Measurements from ENCODE around the gene NCOA3.

The NCOA3 gene

DNA sequence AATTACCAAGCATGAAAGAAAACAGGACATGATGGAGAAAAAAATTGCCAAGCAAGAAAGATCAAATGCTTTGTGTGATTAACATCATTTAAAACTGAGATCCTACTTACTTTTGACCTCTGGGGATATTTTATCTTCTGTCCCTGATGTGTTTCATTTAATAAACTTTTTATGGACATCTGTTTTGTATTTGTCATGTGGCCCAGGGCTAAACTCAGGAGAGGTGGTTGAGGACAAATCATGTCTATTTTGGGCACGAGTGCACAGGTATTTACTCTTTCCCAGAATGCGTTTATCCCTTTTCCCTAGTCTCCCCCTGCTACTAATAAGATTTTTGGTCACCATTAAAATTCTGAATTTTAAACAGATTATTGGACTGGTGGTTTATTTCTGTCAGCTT, 128.2 kb downstream of the NCOA3 start:
- Histone ChIP-seq H3K27ac (no peak overlapping the region), H3K4me3 (ENCODE audit: low read depth, low read length) (no peak overlapping the region), H3K36me3 (replicated peaks) (peaks cover 31% of the 10 kb centered on the region), H3K27me3 (replicated peaks) (no peaks in the 10 kb centered on the region)
- no peak for DNase-seq
- in situ Hi-C loops (cut with HindIII; ENCODE audit: low pct_ligation_motif_present, low sequenced_read_pairs) = no loop called here
- no peak for TF ChIP-seq CTCF (IDR thresholded peaks at IDR 0.05; ENCODE audit: low read depth, low read length, missing control alignments)

DNA sequence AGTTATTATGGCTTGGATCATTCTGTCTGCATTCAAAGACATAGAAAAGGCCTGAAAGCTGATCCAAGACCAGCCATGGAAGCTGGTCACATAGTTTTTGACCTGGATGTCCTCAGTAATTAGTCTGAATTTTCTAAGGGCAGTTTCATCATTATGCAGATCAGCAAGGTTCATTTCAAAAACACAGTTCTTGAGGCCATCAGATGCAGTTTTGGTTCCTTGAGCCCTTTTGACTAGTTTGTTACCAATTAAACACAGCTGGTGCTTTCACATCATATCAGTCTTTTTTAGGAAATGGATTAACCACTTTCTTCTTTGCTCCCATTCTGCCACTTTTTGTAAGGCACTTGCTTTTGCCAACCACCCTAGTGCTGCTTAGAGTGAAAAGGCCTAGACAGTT, 129.4 kb downstream of the NCOA3 start:
- no peak overlapping the region for H3K27ac ChIP-seq
- H3K36me3 ChIP-seq (replicated peaks) = peaks cover 34% of the 10 kb centered on the region
- no peak for DNase-seq
- in situ Hi-C loops (cut with HindIII; ENCODE audit: low pct_ligation_motif_present, low sequenced_read_pairs) = no loop called here
- TF ChIP-seq CTCF (IDR thresholded peaks at IDR 0.05; ENCODE audit: low read depth, low read length, missing control alignments) = no peak
- H3K27me3 ChIP-seq (replicated peaks) = no peaks in the 10 kb centered on the region
- no peak overlapping the region for H3K4me3 ChIP-seq (ENCODE audit: low read depth, low read length)

GRCh38 chr20:47635256-47635655, 133.6 kb downstream of the NCOA3 start:
- H3K36me3 ChIP-seq (replicated peaks) = peaks cover 45% of the 10 kb centered on the region
- H3K27ac ChIP-seq = no peak overlapping the region
- DNase-seq = no peak
- in situ Hi-C loops (cut with HindIII; ENCODE audit: low pct_ligation_motif_present, low sequenced_read_pairs) = no loop called here
- H3K27me3 ChIP-seq (replicated peaks) = no peaks in the 10 kb centered on the region
- no peak for TF ChIP-seq CTCF (IDR thresholded peaks at IDR 0.05; ENCODE audit: low read depth, low read length, missing control alignments)
- H3K4me3 ChIP-seq (ENCODE audit: low read depth, low read length) = no peak overlapping the region

GRCh38 chr20:47638851-47639250, 137.2 kb downstream of the NCOA3 start:
- in situ Hi-C loops (cut with HindIII; ENCODE audit: low pct_ligation_motif_present, low sequenced_read_pairs) = no loop called here
- TF ChIP-seq CTCF (IDR thresholded peaks at IDR 0.05; ENCODE audit: low read depth, low read length, missing control alignments) = no peak
- Histone ChIP-seq H3K36me3 (replicated peaks) (peaks cover 56% of the 10 kb centered on the region), H3K4me3 (ENCODE audit: low read depth, low read length) (no peak overlapping the region), H3K27me3 (replicated peaks) (no peaks in the 10 kb centered on the region), H3K27ac (no peak overlapping the region)
- DNase-seq = no peak

DNA sequence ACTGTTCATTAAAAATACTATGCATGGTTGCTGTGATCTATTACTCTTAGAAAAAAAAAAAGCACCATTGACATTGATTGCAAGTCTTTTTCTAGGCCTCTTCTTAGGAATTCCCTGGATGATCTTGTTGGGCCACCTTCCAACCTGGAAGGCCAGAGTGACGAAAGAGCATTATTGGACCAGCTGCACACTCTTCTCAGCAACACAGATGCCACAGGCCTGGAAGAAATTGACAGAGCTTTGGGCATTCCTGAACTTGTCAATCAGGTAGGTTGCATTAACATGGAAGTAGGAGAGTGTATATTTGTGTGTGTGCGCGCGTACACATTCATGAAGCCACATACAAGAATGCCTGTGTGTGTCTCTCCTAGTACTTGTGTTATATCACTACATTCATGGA, 140.4 kb downstream of the NCOA3 start:
- H3K36me3 ChIP-seq (replicated peaks) = peaks cover 42% of the 10 kb centered on the region
- no peaks in the 10 kb centered on the region for H3K27me3 ChIP-seq (replicated peaks)
- no peak for TF ChIP-seq CTCF (IDR thresholded peaks at IDR 0.05; ENCODE audit: low read depth, low read length, missing control alignments)
- DNase-seq = no peak
- no peak overlapping the region for H3K4me3 ChIP-seq (ENCODE audit: low read depth, low read length)
- no peak overlapping the region for H3K27ac ChIP-seq
- in situ Hi-C loops (cut with HindIII; ENCODE audit: low pct_ligation_motif_present, low sequenced_read_pairs) = no loop called here

DNA sequence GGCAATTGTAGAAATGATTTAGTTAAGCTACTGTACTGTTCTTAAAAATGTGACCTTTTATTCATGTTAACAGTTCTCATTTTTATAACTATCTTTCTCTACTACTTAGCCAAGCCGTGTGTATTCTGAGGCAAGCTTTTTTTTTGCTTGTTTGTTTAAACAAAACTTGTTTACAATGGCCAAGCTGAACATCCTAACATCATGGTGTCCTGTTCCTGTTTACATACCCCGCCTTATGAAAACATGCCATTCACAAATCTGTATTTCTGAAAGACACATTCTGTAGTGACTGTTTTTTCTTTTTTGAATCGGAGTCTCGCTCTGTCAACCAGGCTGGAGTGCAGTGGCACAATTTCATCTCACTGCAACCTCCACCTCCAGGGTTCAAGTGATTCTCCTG, 140.9 kb downstream of the NCOA3 start:
- H3K4me3 ChIP-seq (ENCODE audit: low read depth, low read length) = no peak overlapping the region
- no peaks in the 10 kb centered on the region for H3K27me3 ChIP-seq (replicated peaks)
- peaks cover 41% of the 10 kb centered on the region for H3K36me3 ChIP-seq (replicated peaks)
- TF ChIP-seq CTCF (IDR thresholded peaks at IDR 0.05; ENCODE audit: low read depth, low read length, missing control alignments) = no peak
- in situ Hi-C loops (cut with HindIII; ENCODE audit: low pct_ligation_motif_present, low sequenced_read_pairs) = no loop called here
- DNase-seq = no peak
- no peak overlapping the region for H3K27ac ChIP-seq

All from brain microvascular endothelial cell (primary cell).